OCI-LY1 (cell line): Measurements from ENCODE around the gene BCAR3.

Source experiments
- H2AFZ ChIP-seq: fragments of 200-600 bp; sonication (generic), shearing (Covaris generic); 2 replicates; pipeline ENCODE4 v1.6.0; 2014; ENCODE audit warnings: antibody characterized with exemption, mild to moderate bottlenecking, low read length
- H3F3A ChIP-seq: fragments of 200-600 bp; sonication (generic), shearing (Covaris generic); 2 replicates; pipeline ENCODE4 v1.6.0; 2014; ENCODE audit warnings: mild to moderate bottlenecking, antibody characterized with exemption, low read length, moderate library complexity; ENCODE audit not compliant: insufficient read depth
- H3K27ac ChIP-seq: fragments of 200-600 bp; sonication (generic); 2 replicates; pipeline ENCODE4 v1.5.1; 2014; ENCODE audit warnings: low read length, mixed run types, mild to moderate bottlenecking, low read depth; ENCODE audit not compliant: poor library complexity, severe bottlenecking
- H3K27me3 ChIP-seq: fragments of 200-600 bp; sonication (generic); 2 replicates; pipeline ENCODE4 v1.6.0; 2014; ENCODE audit warnings: antibody characterized with exemption, mild to moderate bottlenecking, low read length, moderate library complexity; ENCODE audit not compliant: insufficient read depth
- H3K36me3 ChIP-seq: fragments of 200-600 bp; sonication (generic); 2 replicates; pipeline ENCODE4 v1.6.1; 2014; ENCODE audit warnings: mild to moderate bottlenecking, antibody characterized with exemption, low read length, moderate library complexity, mixed read lengths; ENCODE audit not compliant: insufficient read depth
- H3K4me1 ChIP-seq: fragments of 200-600 bp; sonication (generic); 2 replicates; pipeline ENCODE4 v1.5.1; 2014; ENCODE audit warnings: mild to moderate bottlenecking, low read length, moderate library complexity; ENCODE audit not compliant: insufficient read depth, severe bottlenecking
- H3K4me2 ChIP-seq: fragments of 200-600 bp; sonication (generic), shearing (Covaris generic); 2 replicates; pipeline ENCODE4 v1.6.1; 2014; ENCODE audit warnings: low read length
- H3K4me3 ChIP-seq: fragments of 200-600 bp; sonication (generic); 2 replicates; pipeline ENCODE4 v1.5.1; 2014; ENCODE audit warnings: low read length, low read depth, mild to moderate bottlenecking, mixed read lengths; ENCODE audit not compliant: poor library complexity, severe bottlenecking
- H3K79me2 ChIP-seq: fragments of 200-600 bp; shearing (Covaris generic); 2 replicates; pipeline ENCODE4 v1.6.1; 2016; ENCODE audit warnings: mixed run types, low read length, mixed read lengths; ENCODE audit not compliant: insufficient read depth
- H3K9ac ChIP-seq: fragments of 200-600 bp; sonication (generic), shearing (Covaris generic); 2 replicates; pipeline ENCODE4 v1.6.1; 2014; ENCODE audit warnings: mild to moderate bottlenecking, low read length, mixed read lengths
- H3K9me2 ChIP-seq: fragments of 200-600 bp; sonication (generic), shearing (Covaris generic); 2 replicates; pipeline ENCODE4 v1.6.1; 2014; ENCODE audit warnings: low read depth, mild to moderate bottlenecking, low read length, mixed read lengths
- H3K9me3 ChIP-seq: fragments of 200-600 bp; shearing (Covaris generic); 2 replicates; pipeline ENCODE4 v1.6.1; 2014; ENCODE audit warnings: low read length, mixed read lengths
- H4K20me1 ChIP-seq: fragments of 200-600 bp; sonication (generic), shearing (Covaris generic); 2 replicates; pipeline ENCODE4 v1.6.0; 2016; ENCODE audit warnings: mild to moderate bottlenecking, low read length; ENCODE audit not compliant: insufficient read depth
- EZH2 ChIP-seq: fragments of 200-600 bp; sonication (generic), shearing (Covaris generic); IDR thresholded peaks from 2 replicates; pipeline ENCODE4 v1.8.0; 2017; ENCODE audit warnings: borderline replicate concordance, mixed run types, mild to moderate bottlenecking, antibody characterized with exemption, low read length, moderate library complexity, mixed read lengths
- TF ChIP-seq, protein P1 (sequence below): fragments of 200-600 bp; sonication (generic), shearing (Covaris generic); IDR thresholded peaks from 2 replicates; pipeline ENCODE4 v1.5.1; 2017; ENCODE audit warnings: mild to moderate bottlenecking, antibody characterized with exemption, low read length, moderate library complexity, mixed read lengths

Gene BCAR3

DNA sequence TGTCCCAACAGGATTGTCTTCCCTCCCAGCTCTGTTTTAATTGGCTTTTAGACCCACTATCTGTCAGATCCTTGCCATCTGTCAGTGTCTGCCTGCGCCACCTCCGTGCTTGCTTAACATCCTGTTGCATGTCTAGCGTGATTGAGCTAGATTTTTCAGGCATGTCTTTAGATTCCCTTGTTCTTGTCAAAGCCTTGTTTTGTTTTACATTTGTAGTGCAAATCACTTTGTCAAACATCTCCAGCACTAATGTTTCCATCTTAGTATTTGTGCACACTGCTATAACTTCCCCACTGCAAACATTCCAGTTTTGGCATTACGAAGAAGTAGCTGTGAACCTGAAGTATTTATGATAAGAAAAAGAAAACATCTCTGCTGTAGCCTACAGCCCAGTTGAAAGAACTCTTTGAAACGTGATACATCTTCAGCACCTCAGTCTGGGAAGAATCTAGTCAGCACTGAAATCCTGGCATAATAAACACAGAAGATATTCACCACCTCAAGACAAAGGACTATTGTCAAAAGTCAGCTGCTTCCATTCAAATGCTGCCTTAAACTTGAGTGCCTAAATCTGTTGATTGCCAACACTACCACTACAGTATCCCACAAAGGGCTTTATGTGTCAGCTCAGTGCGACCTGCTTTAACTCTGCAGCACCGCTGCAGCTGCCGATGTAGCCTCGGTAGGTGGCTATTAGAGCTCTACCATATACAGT is 128.7 kb downstream of the BCAR3 start:
- no peaks in the 10 kb centered on the region for H3K79me2 ChIP-seq
- no peaks in the 10 kb centered on the region for H3K4me1 ChIP-seq
- H3F3A ChIP-seq, result no peaks in the 10 kb centered on the region
- TF ChIP-seq EZH2, result no peak
- TF ChIP-seq, protein P1, sequence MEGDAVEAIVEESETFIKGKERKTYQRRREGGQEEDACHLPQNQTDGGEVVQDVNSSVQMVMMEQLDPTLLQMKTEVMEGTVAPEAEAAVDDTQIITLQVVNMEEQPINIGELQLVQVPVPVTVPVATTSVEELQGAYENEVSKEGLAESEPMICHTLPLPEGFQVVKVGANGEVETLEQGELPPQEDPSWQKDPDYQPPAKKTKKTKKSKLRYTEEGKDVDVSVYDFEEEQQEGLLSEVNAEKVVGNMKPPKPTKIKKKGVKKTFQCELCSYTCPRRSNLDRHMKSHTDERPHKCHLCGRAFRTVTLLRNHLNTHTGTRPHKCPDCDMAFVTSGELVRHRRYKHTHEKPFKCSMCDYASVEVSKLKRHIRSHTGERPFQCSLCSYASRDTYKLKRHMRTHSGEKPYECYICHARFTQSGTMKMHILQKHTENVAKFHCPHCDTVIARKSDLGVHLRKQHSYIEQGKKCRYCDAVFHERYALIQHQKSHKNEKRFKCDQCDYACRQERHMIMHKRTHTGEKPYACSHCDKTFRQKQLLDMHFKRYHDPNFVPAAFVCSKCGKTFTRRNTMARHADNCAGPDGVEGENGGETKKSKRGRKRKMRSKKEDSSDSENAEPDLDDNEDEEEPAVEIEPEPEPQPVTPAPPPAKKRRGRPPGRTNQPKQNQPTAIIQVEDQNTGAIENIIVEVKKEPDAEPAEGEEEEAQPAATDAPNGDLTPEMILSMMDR, result no peak
- H3K9me2 ChIP-seq, result no peaks in the 10 kb centered on the region
- no peak overlapping the region for H3K4me2 ChIP-seq
- no peaks in the 10 kb centered on the region for H3K27me3 ChIP-seq
- no peak overlapping the region for H3K9ac ChIP-seq
- no peaks in the 10 kb centered on the region for H3K36me3 ChIP-seq
- H3K27ac ChIP-seq, result no peak overlapping the region
- no peak overlapping the region for H3K4me3 ChIP-seq
- no peak overlapping the region for H2AFZ ChIP-seq
- no peaks in the 10 kb centered on the region for H3K9me3 ChIP-seq
- H4K20me1 ChIP-seq, result no peaks in the 10 kb centered on the region

DNA sequence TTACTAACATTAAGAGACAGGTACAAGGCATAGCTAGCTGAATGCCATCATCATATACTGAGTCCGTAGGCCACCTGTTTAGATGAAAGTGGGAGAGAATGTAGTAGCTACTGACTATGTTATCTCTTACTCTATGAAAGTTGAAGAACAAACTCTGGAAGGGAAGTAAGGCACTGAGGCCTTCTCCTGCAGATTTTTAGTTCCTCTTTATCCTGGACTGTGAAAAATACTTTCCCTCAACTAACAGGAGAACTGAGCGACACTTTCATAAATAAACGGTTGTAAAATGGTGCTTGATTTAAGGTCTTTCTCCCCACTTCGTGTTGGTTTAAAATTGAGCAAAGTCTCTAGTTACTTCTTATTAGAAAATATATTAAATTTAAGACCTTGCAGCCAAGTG is 131.8 kb downstream of the BCAR3 start:
- TF ChIP-seq, protein P1, result no peak
- no peak for TF ChIP-seq EZH2
- no peak overlapping the region for H3K4me2 ChIP-seq
- H3K4me3 ChIP-seq, result no peak overlapping the region
- no peak overlapping the region for H3K27ac ChIP-seq
- no peaks in the 10 kb centered on the region for H3F3A ChIP-seq
- H3K9me3 ChIP-seq, result no peaks in the 10 kb centered on the region
- no peak overlapping the region for H3K9ac ChIP-seq
- H3K36me3 ChIP-seq, result no peaks in the 10 kb centered on the region
- no peaks in the 10 kb centered on the region for H3K27me3 ChIP-seq
- H4K20me1 ChIP-seq, result no peaks in the 10 kb centered on the region
- no peak overlapping the region for H2AFZ ChIP-seq
- H3K9me2 ChIP-seq, result no peaks in the 10 kb centered on the region
- H3K79me2 ChIP-seq, result no peaks in the 10 kb centered on the region
- H3K4me1 ChIP-seq, result no peaks in the 10 kb centered on the region

DNA sequence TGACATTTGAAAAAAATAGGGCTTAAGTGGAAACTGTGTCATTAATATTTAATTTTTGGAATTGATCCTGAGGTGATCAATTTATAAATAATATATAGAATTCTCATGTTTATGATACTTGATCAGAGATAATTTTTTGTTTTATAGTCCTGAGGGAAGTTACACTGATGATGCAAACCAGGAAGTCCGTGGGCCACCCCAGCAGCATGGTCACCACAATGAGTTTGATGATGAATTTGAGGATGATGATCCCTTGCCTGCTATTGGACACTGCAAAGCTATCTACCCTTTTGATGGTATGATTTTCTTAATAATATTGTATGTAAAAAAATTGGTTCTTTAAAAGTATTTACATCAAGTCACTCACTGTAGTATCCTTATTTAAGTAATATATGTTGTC is 132.5 kb downstream of the BCAR3 start:
- no peaks in the 10 kb centered on the region for H3K79me2 ChIP-seq
- H3K27ac ChIP-seq, result no peak overlapping the region
- H3K9me3 ChIP-seq, result no peaks in the 10 kb centered on the region
- no peaks in the 10 kb centered on the region for H4K20me1 ChIP-seq
- no peaks in the 10 kb centered on the region for H3K27me3 ChIP-seq
- no peak overlapping the region for H3K9ac ChIP-seq
- no peak overlapping the region for H2AFZ ChIP-seq
- H3F3A ChIP-seq, result no peaks in the 10 kb centered on the region
- TF ChIP-seq, protein P1, result no peak
- TF ChIP-seq EZH2, result no peak
- no peaks in the 10 kb centered on the region for H3K36me3 ChIP-seq
- no peaks in the 10 kb centered on the region for H3K4me1 ChIP-seq
- H3K9me2 ChIP-seq, result no peaks in the 10 kb centered on the region
- no peak overlapping the region for H3K4me3 ChIP-seq
- H3K4me2 ChIP-seq, result no peak overlapping the region
